Activated CD4-positive, alpha-beta T cell treated with anti-CD3 and anti-CD28 coated beads for 48 hours (primary cell): ENCODE data around the gene LRRC40.
"Not testable (repeated sequence)": the region's sequence is repeated elsewhere in the genome, so short reads cannot be mapped to it uniquely, and the experiment has no call there.

Experiments
- DNase-seq: peaks from one replicate; pipeline ENCODE4 v3.0.0-alpha.2; 2020

Gene LRRC40

GRCh38 chr1:70200065-70200464, 5.3 kb downstream of the LRRC40 start:
- no peak for DNase-seq

- no peak for DNase-seq
These were observed 9.0 kb downstream of the LRRC40 start for GRCh38 chr1:70196333-70196732.

GRCh38 chr1:70195342-70195741, 10.0 kb downstream of the LRRC40 start:
- DNase-seq, result no peak

- DNase-seq, result no peak
These were observed 10.8 kb downstream of the LRRC40 start for GRCh38 chr1:70194601-70195000.

GRCh38 chr1:70192446-70192845, 12.9 kb downstream of the LRRC40 start:
- DNase-seq, result not testable (repeated sequence)

- no peak for DNase-seq
These were observed 15.2 kb downstream of the LRRC40 start for GRCh38 chr1:70190180-70190579.

GRCh38 chr1:70188522-70188921, 16.9 kb downstream of the LRRC40 start:
- no peak for DNase-seq

GRCh38 chr1:70185181-70185580, 20.2 kb downstream of the LRRC40 start:
- DNase-seq, result not testable (repeated sequence)

GRCh38 chr1:70171512-70171911, 33.9 kb downstream of the LRRC40 start:
- DNase-seq, result no peak

- DNase-seq, result no peak
These were observed 36.1 kb downstream of the LRRC40 start for GRCh38 chr1:70169018-70169839.

- DNase-seq, result no peak
These were observed 37.1 kb downstream of the LRRC40 start for GRCh38 chr1:70168283-70168682.

- DNase-seq, result no peak
These were observed 41.0 kb downstream of the LRRC40 start for GRCh38 chr1:70164350-70164749.

GRCh38 chr1:70156529-70157120, 48.8 kb downstream of the LRRC40 start:
- no peak for DNase-seq

- DNase-seq, result no peak
These were observed 51.6 kb downstream of the LRRC40 start for GRCh38 chr1:70153739-70154138.

- DNase-seq, result no peak
These were observed 54.9 kb downstream of the LRRC40 start for GRCh38 chr1:70150444-70150843.

GRCh38 chr1:70146488-70146887, 58.9 kb downstream of the LRRC40 start:
- DNase-seq, result no peak

- no peak for DNase-seq
These were observed 62.2 kb downstream of the LRRC40 start for GRCh38 chr1:70143048-70143659.

- no peak for DNase-seq
These were observed 63.3 kb downstream of the LRRC40 start for GRCh38 chr1:70142075-70142474.

- no peak for DNase-seq
These were observed 64.5 kb downstream of the LRRC40 start for GRCh38 chr1:70140894-70141293.

- DNase-seq, result no peak
These were observed 65.0 kb downstream of the LRRC40 start for GRCh38 chr1:70140343-70140742.

GRCh38 chr1:70134148-70134547, 71.2 kb downstream of the LRRC40 start:
- no peak for DNase-seq

- no peak for DNase-seq
These were observed 88.3 kb downstream of the LRRC40 start for GRCh38 chr1:70117046-70117445.

GRCh38 chr1:70115315-70115714, 90.1 kb downstream of the LRRC40 start:
- no peak for DNase-seq

GRCh38 chr1:70112838-70113237, 92.5 kb downstream of the LRRC40 start:
- DNase-seq, result no peak
